ENCODE measurements around the gene NUP214.
"Not testable (repeated sequence)": the region's sequence is repeated elsewhere in the genome, so short reads cannot be mapped to it uniquely, and the experiment has no call there.

The NUP214 gene

GRCh38 chr9:131179561-131180219 is 54.3 kb downstream of the NUP214 start:
- Mint-ChIP-seq H3K27ac (no peak overlapping the region), H3K27me3 (no peaks in the 10 kb centered on the region), H3K4me3 (no peak overlapping the region), H3K9me3 (no peaks in the 10 kb centered on the region), H3K36me3 (ENCODE audit: low read depth) (peaks cover 93% of the 10 kb centered on the region), H3K4me1 (ENCODE audit: low read depth) (peaks cover 7% of the 10 kb centered on the region)
- DNase-seq, result no peak

GRCh38 chr9:131180454-131180853 is 55.1 kb downstream of the NUP214 start:
- Mint-ChIP-seq H3K4me3 (no peak overlapping the region), H3K27me3 (no peaks in the 10 kb centered on the region), H3K27ac (no peak overlapping the region), H3K36me3 (ENCODE audit: low read depth) (peaks cover 93% of the 10 kb centered on the region), H3K9me3 (no peaks in the 10 kb centered on the region), H3K4me1 (ENCODE audit: low read depth) (peaks cover 7% of the 10 kb centered on the region)
- no peak for DNase-seq

- no peak for DNase-seq
- Mint-ChIP-seq H3K4me3 (no peak overlapping the region), H3K9me3 (no peaks in the 10 kb centered on the region), H3K27me3 (no peaks in the 10 kb centered on the region), H3K4me1 (ENCODE audit: low read depth) (peaks cover 10% of the 10 kb centered on the region), H3K36me3 (ENCODE audit: low read depth) (peaks cover 93% of the 10 kb centered on the region), H3K27ac (no peak overlapping the region)
Measured at GRCh38 chr9:131181091-131181681, 55.8 kb downstream of the NUP214 start.

- no peak for DNase-seq
- Mint-ChIP-seq H3K4me1 (ENCODE audit: low read depth) (peaks cover 8% of the 10 kb centered on the region), H3K4me3 (no peak overlapping the region), H3K27me3 (no peaks in the 10 kb centered on the region), H3K27ac (no peak overlapping the region), H3K9me3 (no peaks in the 10 kb centered on the region), H3K36me3 (ENCODE audit: low read depth) (peaks cover 94% of the 10 kb centered on the region)
Measured at GRCh38 chr9:131185924-131186323, 60.5 kb downstream of the NUP214 start.

GRCh38 chr9:131186622-131187021 is 61.2 kb downstream of the NUP214 start:
- Mint-ChIP-seq H3K27ac (no peak overlapping the region), H3K27me3 (no peaks in the 10 kb centered on the region), H3K4me3 (no peak overlapping the region), H3K4me1 (ENCODE audit: low read depth) (peaks cover 8% of the 10 kb centered on the region), H3K9me3 (no peaks in the 10 kb centered on the region), H3K36me3 (ENCODE audit: low read depth) (peaks cover 93% of the 10 kb centered on the region)
- no peak for DNase-seq

GRCh38 chr9:131187957-131188356 is 62.6 kb downstream of the NUP214 start:
- H3K4me1 Mint-ChIP-seq (ENCODE audit: low read depth), result peaks cover 7% of the 10 kb centered on the region
- no peaks in the 10 kb centered on the region for H3K27me3 Mint-ChIP-seq
- peaks cover 91% of the 10 kb centered on the region for H3K36me3 Mint-ChIP-seq (ENCODE audit: low read depth)
- no peak overlapping the region for H3K27ac Mint-ChIP-seq
- H3K9me3 Mint-ChIP-seq, result no peaks in the 10 kb centered on the region
- no peak for DNase-seq
- no peak overlapping the region for H3K4me3 Mint-ChIP-seq

GRCh38 chr9:131188976-131189375 is 63.6 kb downstream of the NUP214 start:
- Mint-ChIP-seq H3K36me3 (ENCODE audit: low read depth) (peaks cover 89% of the 10 kb centered on the region), H3K27ac (no peak overlapping the region), H3K4me3 (no peak overlapping the region), H3K9me3 (no peaks in the 10 kb centered on the region), H3K27me3 (no peaks in the 10 kb centered on the region), H3K4me1 (ENCODE audit: low read depth) (peaks cover 7% of the 10 kb centered on the region)
- DNase-seq, result no peak

- H3K4me1 Mint-ChIP-seq (ENCODE audit: low read depth), result peaks cover 7% of the 10 kb centered on the region
- DNase-seq, result no peak
- no peak overlapping the region for H3K27ac Mint-ChIP-seq
- peaks cover 90% of the 10 kb centered on the region for H3K36me3 Mint-ChIP-seq (ENCODE audit: low read depth)
- no peaks in the 10 kb centered on the region for H3K27me3 Mint-ChIP-seq
- H3K4me3 Mint-ChIP-seq, result no peak overlapping the region
- H3K9me3 Mint-ChIP-seq, result no peaks in the 10 kb centered on the region
Measured at GRCh38 chr9:131190191-131190590, 64.8 kb downstream of the NUP214 start.

GRCh38 chr9:131191032-131191431 is 65.6 kb downstream of the NUP214 start:
- not testable (repeated sequence) for DNase-seq; H3K4me1 Mint-ChIP-seq (ENCODE audit: low read depth); H3K27ac Mint-ChIP-seq; H3K4me3 Mint-ChIP-seq; H3K9me3 Mint-ChIP-seq; H3K27me3 Mint-ChIP-seq
- H3K36me3 Mint-ChIP-seq (ENCODE audit: low read depth), result peaks cover 87% of the 10 kb centered on the region

- Mint-ChIP-seq H3K4me3 (no peak overlapping the region), H3K9me3 (no peaks in the 10 kb centered on the region), H3K4me1 (ENCODE audit: low read depth) (peaks cover 2% of the 10 kb centered on the region), H3K36me3 (ENCODE audit: low read depth) (peaks cover 86% of the 10 kb centered on the region), H3K27me3 (no peaks in the 10 kb centered on the region), H3K27ac (no peak overlapping the region)
- no peak for DNase-seq
Measured at GRCh38 chr9:131191857-131192256, 66.5 kb downstream of the NUP214 start.

GRCh38 chr9:131193051-131193450 is 67.7 kb downstream of the NUP214 start:
- peaks cover 86% of the 10 kb centered on the region for H3K36me3 Mint-ChIP-seq (ENCODE audit: low read depth)
- H3K4me1 Mint-ChIP-seq (ENCODE audit: low read depth), result peaks cover 2% of the 10 kb centered on the region
- H3K27ac Mint-ChIP-seq, result no peak overlapping the region

GRCh38 chr9:131194762-131195161 is 69.4 kb downstream of the NUP214 start:
- Mint-ChIP-seq H3K4me3 (no peak overlapping the region), H3K27ac (no peak overlapping the region), H3K36me3 (ENCODE audit: low read depth) (peaks cover 86% of the 10 kb centered on the region), H3K4me1 (ENCODE audit: low read depth) (no peaks in the 10 kb centered on the region), H3K9me3 (no peaks in the 10 kb centered on the region), H3K27me3 (no peaks in the 10 kb centered on the region)
- no peak for DNase-seq

More at GRCh38 chr9:131193051-131193450, 67.7 kb downstream of the NUP214 start:
- no peak overlapping the region for H3K4me3 Mint-ChIP-seq
- H3K9me3 Mint-ChIP-seq, result no peaks in the 10 kb centered on the region
- DNase-seq, result no peak
- no peaks in the 10 kb centered on the region for H3K27me3 Mint-ChIP-seq

- no peaks in the 10 kb centered on the region for H3K27me3 Mint-ChIP-seq
- H3K36me3 Mint-ChIP-seq (ENCODE audit: low read depth), result peaks cover 92% of the 10 kb centered on the region
- H3K4me1 Mint-ChIP-seq (ENCODE audit: low read depth), result no peaks in the 10 kb centered on the region
- no peaks in the 10 kb centered on the region for H3K9me3 Mint-ChIP-seq
- no peak overlapping the region for H3K27ac Mint-ChIP-seq
- no peak for DNase-seq
- no peak overlapping the region for H3K4me3 Mint-ChIP-seq
Measured at GRCh38 chr9:131197160-131197911, 72.0 kb downstream of the NUP214 start.

GRCh38 chr9:131198041-131198715 is 72.8 kb downstream of the NUP214 start:
- Mint-ChIP-seq H3K27me3 (no peaks in the 10 kb centered on the region), H3K9me3 (no peaks in the 10 kb centered on the region), H3K36me3 (ENCODE audit: low read depth) (peaks cover 89% of the 10 kb centered on the region), H3K27ac (no peak overlapping the region), H3K4me3 (no peak overlapping the region), H3K4me1 (ENCODE audit: low read depth) (no peaks in the 10 kb centered on the region)
- no peak for DNase-seq
